Medulla oblongata (tissue), 1 donor: Measurements from ENCODE around the gene RABAC1.
"Not testable (repeated sequence)": the region's sequence is repeated elsewhere in the genome, so short reads cannot be mapped to it uniquely, and the experiment has no call there.

Source experiments
- DNase-seq: peaks from one replicate; pipeline ENCODE4 v3.0.0-alpha.2; 2015; ENCODE audit errors: extremely low spot score

The RABAC1 gene

GRCh38 chr19:41945135-41945766, 13.9 kb downstream of the RABAC1 start:
- DNase-seq = no peak

DNA sequence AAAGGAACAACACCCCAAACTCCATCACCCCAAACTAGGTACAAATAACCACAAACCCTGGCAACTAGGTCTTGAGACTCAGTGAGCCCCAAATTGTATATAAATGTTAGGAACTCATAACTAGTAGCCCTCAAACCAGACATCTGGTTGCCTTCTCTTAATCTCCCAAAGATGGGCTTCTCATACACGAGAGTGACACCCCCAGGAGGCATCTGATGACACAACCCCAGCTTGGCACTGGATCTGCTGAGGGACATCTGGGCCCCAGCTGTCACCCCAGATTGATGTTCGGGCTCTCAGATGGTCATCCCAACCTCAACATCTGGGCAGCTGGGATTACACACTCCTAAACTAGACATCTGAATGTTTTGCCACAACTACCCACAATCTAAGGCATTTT, 14.8 kb downstream of the RABAC1 start:
- no peak for DNase-seq

- no peak for DNase-seq
These were observed 17.5 kb downstream of the RABAC1 start for GRCh38 chr19:41941410-41942202.

GRCh38 chr19:41940731-41941409, 18.3 kb downstream of the RABAC1 start:
- DNase-seq = no peak

GRCh38 chr19:41939861-41940730, 19.0 kb downstream of the RABAC1 start:
- DNase-seq = no peak

GRCh38 chr19:41939209-41939608, 19.9 kb downstream of the RABAC1 start:
- not testable (repeated sequence) for DNase-seq

DNA sequence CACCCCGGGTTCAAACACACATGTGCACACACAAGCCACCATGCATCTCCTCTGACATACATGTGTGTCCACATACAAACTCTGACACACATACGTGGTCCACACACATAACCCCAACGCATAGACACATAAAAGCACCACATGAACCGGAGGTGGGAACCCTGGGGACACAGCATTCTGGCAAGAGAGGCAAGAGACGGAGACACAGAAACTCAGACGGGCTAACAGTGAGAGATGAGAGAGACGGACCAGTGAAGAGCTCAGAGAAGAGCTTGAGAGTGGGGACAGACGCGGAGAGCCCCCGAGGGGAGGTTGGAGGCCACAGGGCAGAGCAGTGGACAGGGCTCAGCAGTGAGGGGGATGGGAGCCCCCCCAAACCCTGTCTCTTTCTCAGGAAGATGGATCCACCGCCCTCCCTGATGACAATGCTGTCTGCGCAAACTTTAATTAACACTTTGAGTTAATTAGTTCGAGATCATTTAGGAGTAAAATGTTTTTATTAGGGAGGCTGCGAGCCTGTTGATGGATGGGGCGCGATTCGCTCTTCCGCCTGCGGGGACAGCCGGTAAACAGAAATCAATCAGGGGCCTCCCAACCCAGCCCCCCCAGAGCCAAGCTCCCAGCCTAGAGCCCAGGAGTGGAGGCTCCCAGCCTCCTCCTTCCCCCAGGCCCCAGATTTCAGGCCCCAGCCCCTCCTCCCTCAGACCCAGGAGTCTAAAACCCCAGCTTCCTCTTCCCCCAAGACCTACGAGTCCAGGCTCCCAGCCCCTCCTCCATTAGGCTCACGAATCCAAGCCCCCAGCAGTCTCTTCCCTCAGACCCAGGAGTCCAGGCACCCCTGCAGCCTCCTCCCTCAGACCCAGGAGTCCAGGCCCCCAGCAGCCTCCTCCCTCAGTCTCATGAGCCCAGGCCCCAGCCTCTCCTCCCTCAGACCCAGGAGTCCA, 21.3 kb downstream of the RABAC1 start:
- DNase-seq = no peak

DNA sequence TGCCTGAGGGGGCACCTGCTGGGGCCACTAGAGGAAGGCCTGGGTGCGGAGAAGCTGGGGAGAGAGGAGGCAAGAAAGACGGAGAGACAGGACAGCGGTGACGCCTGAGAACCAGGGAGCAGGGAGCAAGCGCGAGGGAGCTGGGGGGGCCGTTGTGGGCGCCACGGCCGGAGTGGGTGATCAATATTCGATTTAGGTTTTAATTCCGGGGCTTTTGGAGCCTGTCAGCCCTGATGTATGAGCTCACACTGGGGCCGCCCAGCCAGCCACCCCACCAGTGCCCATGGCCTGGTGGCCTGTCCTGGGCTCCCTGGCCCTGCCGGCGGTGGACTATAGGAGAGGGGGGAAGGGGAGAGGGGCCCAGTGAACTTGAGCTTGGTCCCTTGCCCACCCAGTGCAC, 22.2 kb downstream of the RABAC1 start:
- no peak for DNase-seq

DNA sequence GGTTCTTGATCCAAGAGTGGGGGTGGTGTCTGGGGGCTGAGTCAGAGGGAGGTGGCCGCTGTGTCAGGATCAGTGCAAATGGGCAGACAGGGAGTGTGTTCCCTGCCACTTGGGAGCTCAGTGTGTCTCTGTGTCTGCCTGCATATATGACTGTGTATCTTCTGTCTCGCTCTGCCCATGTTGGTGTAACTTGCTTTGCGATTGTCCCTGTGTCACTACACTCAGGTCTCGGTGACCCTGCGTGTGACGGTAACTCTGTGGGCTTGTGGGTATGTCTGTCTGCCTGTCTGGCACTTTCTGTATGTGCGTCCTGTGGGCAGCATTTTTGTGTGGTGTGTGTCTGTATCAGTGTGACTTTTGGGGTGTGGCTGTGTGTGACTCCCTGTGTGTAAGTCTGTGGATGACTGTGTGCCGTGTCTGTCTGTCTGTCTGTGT, 22.7 kb downstream of the RABAC1 start:
- no peak for DNase-seq

DNA sequence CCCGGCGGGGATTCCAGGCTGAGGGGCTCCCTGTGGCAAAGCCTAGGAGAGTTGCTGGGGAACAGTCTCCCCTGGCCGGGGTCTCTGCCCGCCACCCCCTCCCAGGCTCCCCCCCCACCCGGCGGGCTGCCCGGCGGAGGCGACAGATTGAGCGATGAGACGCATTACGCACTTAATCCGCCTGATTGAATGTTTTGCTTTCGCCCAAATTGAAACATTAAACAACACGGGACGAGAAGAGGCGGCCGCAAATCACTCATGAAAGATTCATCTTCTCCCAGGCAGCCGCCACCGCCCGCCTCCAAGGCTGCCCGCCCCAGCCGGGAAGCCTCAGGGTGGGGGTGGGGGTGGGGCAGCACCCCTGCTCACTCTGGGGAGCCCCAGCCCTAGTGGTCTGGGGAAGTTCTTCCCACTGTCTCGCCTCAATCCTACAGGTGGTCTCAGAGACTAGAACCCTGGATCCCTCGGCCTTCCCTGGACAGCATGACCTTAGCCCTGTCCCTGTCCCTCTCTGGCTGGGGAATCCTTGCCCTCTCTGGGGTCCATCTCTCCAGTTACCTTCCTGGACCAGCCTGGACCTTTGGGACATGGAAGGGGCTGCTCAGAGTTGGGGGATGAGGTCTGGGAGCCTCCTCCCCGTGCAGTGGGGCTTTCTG, 23.2 kb downstream of the RABAC1 start:
- DNase-seq = no peak

GRCh38 chr19:41934849-41935374, 24.2 kb downstream of the RABAC1 start:
- DNase-seq = peak; percentile 78

GRCh38 chr19:41933693-41934426, 25.3 kb downstream of the RABAC1 start:
- DNase-seq = no peak

- no peak for DNase-seq
These were observed 26.3 kb downstream of the RABAC1 start for GRCh38 chr19:41932720-41933332.

GRCh38 chr19:41932259-41932719, 26.8 kb downstream of the RABAC1 start:
- no peak for DNase-seq

DNA sequence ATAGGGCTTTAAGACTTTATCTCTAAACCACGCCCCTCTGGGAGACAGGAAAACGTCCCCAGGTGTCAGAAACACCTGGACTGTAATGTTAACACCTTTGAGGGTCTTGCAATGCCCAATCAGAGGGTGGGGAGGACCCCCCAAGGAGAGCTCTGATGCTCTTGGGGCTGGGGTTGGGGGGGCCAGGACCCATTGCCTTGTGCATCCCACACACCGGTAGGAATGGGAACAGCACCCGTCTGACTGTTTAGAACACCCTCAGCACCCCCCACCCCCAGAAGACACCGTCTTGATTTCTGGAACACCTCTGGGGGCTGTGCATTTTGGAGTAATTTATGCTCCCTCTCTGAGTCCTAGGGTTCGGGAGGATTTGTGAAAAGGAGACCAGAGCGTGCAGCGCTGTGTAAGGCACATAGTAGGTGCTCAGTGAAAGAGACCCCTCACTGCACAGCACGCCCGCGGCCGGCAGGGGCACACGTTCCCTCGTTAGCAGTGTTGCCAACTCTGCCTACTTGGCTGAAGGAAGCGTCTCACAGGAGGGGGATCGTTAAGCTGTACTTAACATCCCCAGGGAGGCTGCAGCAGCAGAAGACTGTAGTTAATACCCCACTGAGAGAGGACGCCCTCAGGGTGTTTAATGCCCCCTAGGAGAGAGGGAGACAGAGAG, 28.1 kb downstream of the RABAC1 start:
- no peak for DNase-seq

- DNase-seq = no peak
These were observed 28.8 kb downstream of the RABAC1 start for GRCh38 chr19:41930322-41930722.

- DNase-seq = no peak
These were observed 29.5 kb downstream of the RABAC1 start for GRCh38 chr19:41929536-41930071.
